Skeletal muscle cell (primary cell): ENCODE measurements around the gene NNAT.
"Not testable (repeated sequence)": the region's sequence is repeated elsewhere in the genome, so short reads cannot be mapped to it uniquely, and the experiment has no call there.

Source experiments
- DNase-seq: peaks from one replicate; pipeline ENCODE4 v3.0.0-alpha.2; 2010; ENCODE audit warnings: low read depth
- H3K4me3 ChIP-seq: 2 replicates; pipeline ENCODE4 v1.5.1; 2011; ENCODE audit warnings: low read depth, mild to moderate bottlenecking, control low read depth, low read length, moderate library complexity

The NNAT gene

DNA sequence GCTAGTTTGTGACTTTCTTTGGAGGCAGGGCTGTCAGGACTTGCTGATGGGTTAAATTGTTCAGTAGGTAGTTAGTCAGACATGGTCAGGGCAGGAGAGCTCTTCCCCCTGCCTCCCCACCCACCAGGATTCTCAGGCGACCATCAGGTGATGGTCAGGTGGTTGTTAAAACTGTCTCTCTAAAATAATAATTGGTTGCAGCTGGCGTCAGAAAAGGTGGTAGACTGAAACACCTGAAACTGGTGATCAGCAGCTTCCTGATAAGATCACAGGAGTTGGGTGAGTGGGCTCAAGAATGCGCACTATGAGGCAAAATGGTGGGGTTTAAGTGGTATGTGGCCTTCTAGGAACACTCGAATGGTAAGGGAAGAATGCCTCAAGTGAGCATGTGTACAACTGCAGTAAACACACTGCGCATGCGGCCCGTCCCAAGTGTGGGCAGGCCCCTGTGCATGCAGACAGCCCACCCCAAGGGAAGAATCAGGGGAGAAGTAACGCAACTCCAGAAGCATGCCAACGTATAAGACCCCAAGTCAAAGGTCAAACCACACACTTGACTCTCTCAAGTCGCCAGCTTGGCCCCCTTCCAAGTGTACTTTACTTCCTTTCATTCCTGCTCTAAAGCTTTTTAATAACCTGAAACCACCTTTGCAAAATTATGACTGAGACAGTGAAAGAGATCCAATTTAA, 14.5 kb downstream of the NNAT start:
- no peak for DNase-seq
- no peak overlapping the region for H3K4me3 ChIP-seq

DNA sequence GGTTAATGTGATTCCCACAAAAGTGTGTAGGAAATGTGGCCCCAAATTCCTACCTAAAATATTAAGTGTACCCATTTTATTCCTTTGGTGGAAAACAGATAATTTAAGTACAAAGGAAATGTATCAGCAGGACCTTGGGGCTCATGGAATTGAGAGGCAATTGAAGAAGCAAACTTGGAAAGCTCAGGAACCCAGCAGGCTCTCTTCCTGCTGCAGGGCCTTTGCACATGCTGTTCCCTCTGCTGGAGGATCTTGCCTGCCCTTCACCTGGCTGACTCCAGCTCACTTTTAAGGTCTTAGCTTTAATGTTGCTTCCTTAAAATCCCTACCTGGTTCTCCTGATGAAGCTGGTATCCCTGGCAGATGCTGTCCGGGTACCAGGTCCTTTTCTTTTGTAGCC, 16.5 kb downstream of the NNAT start:
- no peak for DNase-seq
- H3K4me3 ChIP-seq = no peak overlapping the region

DNA sequence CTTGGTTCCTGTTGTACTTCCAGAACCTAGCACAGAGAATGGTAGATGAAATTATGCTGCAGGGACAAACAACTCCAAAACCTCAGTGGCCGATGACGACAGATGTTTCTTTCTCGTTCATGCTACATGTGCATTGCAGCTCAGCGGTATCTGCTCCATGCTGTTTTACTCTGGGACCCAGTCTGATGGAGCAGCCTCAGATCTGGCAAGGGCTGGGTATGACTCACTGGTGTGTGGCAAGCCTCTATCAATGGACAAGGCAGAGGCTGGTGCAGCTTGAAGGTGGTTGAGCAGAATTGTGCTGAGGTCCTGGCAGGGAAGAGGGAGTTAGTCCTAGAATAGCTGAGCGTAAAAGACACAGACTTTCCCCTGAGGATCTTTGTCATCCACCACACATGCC, 17.0 kb downstream of the NNAT start:
- DNase-seq = no peak
- H3K4me3 ChIP-seq = no peak overlapping the region

DNA sequence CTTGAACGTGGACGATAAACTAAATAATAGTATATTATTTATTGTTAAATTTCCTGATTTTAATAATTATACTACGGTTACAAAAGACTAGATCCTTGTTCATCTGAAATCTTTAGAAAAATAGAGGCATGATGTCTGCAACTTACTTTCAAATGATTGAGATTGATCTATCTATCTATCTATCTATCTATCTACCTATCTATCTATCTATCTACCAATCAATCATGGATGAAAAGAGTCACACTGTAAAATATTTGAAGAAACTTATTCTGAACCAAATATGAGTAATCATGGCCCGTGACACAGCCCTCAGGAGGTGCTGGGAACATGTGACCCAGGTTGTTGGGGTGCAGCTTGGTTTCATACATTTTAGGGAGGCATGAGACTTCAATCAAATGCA, 18.4 kb downstream of the NNAT start:
- no peak for DNase-seq
- H3K4me3 ChIP-seq = no peak overlapping the region

DNA sequence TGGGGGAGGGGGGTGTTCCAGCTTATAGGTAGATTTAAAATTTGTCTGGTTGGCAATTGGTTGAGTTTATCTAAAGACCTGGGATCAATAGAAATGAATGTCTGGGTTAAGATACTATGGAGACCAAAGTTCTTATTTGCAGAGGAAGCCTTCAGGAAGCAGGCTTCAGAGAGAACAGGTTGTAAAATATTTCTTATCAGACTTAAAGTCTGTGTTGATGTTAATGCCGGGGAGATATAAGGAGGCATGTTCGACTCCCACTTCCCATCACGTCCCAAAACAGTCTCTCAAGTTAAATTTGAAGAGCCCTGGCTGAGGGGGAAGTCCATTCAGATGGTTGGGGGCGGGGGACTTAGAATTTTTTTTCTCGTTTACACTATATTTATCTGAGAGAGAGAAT, 19.0 kb downstream of the NNAT start:
- no peak overlapping the region for H3K4me3 ChIP-seq
- no peak for DNase-seq

DNA sequence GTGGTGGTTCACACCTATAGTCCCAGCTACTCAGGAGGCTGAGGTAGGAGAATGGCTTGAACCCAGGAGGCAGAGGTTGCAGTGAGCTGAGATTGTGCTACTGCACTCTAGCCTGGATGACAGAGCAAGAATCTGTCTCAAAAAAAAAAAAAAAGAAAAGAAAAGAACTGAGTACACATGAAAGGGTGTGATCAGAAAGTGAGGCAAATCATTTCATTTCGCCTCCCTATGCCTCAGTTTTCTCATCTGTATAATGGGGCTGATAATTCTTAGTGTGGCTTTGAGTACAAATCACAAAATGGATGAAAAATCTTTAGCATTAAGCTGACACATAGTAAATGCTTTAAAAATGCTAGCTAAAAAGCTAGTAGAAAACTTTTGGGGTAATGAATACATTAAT, 19.8 kb downstream of the NNAT start:
- DNase-seq, H3K4me3 ChIP-seq: not testable (repeated sequence)

DNA sequence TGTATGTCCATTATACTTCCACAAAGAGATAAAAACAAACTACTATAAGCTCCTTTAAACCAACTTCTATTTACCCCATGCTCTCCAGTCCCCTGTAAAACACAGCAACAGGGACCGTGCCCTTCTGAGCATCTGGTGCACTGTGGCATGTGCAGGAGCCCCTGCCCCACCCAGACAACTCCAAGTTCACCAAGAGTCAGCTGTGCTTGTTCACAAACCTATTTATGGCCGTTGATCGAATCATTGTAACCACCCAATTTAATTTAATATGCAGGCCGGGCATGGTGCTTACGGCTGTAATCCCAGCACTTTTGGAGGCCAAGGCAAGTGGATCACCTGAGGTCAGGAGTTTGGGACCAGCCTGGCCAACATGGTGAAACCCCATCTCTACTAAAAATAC, 20.3 kb downstream of the NNAT start:
- no peak overlapping the region for H3K4me3 ChIP-seq
- DNase-seq = no peak

DNA sequence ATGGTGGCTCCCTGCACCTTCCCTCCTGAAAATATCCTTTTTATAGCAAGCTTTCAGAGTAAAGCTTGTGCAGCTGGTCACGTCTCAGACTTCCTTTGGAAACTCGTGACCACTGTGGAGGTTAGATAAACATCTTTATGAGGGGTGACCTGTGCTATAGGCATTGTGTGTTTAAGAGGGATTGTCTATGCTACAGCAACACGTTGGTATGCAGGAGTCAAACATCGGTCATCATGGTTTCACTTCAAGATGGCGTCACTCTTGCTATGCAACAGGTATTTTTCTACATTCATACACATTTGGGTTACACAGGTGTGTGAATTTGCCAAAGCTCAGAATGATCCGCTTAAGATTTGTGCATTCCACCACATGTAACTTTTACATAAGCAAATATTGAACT, 21.2 kb downstream of the NNAT start:
- no peak for DNase-seq
- no peak overlapping the region for H3K4me3 ChIP-seq

DNA sequence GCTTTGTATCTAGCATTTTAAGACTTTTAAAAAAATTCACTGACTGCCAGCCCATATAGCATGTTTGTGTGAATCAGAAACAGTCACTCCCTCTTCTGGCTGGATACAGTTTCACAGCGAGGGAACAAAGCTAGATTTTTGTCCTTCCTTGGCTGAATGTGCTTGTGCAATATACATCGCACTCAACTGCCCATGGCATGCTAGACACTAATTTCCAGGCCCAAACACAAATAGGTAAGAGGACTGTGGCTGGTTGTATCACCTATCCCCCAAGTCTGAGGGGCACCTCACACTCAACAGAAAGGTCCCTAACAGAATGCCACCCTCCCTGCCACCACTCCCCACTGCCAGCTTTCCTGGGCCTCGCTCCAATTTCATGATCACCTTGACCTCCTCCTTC, 22.8 kb downstream of the NNAT start:
- H3K4me3 ChIP-seq = no peak overlapping the region
- DNase-seq = no peak

DNA sequence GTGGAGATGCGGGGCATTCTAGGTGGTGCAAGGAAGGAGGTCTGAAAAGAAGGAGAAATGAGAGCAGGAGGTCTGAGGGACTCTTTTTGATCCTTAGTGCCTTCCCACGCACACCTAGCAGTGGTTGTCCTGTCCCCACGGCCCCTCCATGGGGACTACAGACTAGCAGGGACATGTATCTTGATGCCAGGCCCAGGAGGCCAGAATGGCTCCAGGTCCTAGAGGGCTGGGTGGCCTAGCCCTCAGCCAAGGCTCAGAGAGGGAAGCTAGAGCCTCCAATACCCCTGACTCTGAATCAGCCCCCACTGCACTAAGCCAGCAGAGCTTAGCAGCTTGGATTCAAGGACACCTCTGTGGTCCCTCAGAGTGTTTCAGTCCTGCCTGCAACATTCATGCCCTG, 23.3 kb downstream of the NNAT start:
- no peak overlapping the region for H3K4me3 ChIP-seq
- DNase-seq = no peak

DNA sequence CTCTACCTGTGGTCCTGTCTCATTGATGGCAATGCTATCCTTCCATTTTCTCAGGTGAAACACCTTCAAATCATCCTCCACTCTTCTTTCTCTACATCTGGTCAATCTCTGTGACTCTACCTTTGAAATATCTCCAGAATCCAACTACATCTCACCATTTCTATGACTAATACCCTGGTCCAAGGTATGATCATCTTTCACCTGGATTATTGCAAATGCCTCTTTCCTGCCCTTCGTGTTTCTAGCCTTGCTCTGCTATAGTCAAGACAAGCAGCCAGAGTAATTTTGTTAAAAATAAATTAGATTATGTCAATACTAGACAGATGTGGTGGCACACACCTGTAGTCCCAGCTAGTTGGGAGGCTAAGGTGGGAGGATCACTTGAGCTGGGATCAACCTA, 24.5 kb downstream of the NNAT start:
- DNase-seq = no peak

DNA sequence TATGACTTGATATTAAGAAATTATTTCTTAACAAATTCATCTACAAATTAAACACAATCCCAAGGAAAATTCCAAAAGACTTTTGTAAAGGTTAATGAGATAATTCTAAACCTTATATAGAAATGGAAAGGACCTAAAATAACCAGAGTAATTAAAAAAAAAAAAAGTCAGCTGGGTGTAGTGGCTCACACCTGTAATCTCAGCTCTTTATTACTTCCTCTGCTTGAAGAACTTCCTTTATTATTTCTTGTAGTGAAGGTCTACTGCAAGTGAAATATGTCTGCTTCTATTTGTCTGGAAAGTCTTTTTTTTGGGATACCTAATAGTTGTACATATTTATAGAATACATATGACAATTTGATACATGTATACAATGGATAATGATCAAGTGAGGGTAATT, 26.9 kb downstream of the NNAT start:
- no peak for DNase-seq
- H3K4me3 ChIP-seq = no peak overlapping the region

More for the DNA sequence above, 24.5 kb downstream of the NNAT start:
- H3K4me3 ChIP-seq = no peak overlapping the region

DNA sequence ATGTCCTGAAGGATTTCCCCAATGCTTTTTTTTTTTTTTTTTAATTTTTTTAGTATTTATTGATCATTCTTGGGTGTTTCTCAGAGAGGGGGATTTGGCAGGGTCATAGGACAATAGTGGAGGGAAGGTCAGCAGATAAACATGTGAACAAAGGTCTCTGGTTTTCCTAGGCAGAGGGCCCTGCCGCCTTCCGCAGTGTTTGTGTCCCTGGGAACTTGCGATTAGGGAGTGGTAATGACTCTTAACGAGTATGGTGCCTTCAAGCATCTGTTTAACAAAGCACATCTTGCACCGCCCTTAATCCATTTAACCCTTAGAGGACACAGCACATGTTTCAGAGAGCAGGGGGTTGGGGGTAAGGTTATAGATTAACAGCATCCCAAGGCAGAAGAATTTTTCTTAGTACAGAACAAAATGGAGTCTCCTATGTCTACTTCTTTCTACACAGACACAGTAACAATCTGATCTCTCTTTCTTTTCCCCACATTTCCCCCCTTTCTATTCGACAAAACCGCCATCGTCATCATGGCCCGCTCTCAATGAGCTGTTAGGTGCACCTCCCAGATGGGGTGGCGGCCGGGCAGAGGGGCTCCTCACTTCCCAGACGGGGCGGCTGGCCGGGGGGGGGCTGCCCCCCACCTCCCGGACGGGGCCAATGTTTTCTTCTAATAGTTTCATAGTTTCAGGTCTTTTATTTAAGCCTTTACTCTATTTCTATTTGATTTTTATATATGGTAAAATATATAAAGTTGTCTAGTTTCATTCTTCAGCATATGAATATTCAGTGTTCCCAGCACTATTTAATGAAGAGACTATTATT, 29.3 kb downstream of the NNAT start:
- not testable (repeated sequence) for H3K4me3 ChIP-seq, DNase-seq

DNA sequence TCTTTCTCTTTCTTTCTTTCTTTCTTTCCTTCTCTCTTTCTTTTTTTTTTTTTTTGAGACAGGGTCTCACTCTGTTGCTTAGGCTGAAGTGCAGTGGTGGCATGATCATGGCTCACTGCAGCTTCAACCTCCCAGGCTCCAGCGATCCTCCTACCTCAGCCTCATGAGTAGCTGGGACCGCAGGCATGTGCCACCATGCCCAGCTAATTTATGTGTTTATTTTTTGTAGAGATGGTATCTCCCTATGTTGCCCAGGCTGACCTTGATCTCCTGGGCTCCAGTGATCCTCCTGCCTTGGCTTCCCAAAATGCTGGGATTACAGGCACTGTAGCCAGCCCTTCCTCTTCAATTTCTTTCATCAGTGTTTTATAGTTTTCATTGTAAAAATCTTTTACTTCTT, 30.6 kb downstream of the NNAT start:
- not testable (repeated sequence) for H3K4me3 ChIP-seq, DNase-seq

DNA sequence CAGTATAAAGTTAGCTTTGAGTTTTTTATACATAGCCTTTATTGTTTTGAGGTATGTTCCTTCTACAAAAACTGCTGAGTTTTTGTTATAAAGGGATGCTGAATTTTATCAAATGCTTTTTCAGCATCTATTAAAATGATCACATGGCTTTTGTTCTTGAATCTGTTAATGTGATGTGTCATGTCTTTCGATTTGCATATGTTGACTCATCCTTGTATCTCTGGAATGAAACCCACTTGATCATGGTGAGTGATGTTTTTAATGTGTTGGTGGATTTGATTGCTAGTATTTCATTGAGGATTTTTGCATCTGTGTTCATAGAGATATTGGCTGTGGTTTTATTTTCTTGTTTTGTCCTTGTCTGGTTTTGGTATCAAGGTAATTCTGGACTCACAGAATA, 31.4 kb downstream of the NNAT start:
- H3K4me3 ChIP-seq = no peak overlapping the region
- no peak for DNase-seq

DNA sequence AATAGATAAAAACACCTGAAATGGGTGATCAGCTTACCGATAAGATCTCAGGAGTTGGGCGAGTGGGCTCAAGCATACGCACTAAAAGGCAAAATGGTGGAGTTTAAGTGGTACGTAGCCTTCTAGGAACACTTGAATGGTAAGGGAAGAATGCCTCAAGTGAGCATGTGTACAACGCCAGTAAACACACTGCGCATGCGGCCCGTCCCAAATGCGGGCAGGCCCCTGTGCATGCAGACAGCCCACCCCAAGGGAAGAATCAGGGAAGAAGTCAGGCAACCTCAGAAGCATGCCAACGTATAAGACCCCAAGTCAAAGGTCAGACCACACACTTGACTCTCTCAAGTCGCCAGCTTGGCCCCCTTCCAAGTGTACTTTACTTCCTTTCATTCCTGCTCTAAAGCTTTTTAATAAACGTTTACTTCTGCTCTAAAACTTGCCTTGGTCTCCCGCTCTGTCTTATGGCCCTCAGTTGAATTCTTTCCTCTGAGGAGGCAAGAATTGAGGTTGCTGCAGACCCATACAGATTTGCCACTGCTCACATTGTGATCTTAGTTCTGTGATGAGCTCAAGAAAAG, 33.8 kb downstream of the NNAT start:
- not testable (repeated sequence) for DNase-seq, H3K4me3 ChIP-seq

DNA sequence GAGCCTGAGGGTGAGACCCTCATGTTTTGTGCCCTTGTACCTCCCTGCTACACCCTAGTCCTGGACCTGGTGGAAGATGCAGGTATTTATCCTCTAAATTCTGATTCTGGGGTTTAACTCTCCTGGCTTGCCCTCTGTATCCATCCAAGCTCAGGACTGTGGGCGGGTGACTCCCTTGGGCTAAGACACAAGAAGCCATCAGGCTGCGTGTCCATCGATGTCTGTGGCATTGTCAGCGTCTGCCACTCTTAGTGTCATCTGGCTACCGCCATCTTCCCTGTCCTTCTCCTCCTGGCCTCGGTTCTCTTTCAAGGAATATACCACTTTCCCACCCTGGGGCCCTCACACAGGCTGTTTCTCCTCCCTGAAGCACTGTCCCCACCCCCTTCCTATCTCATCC, 35.5 kb downstream of the NNAT start:
- DNase-seq = no peak
- no peak overlapping the region for H3K4me3 ChIP-seq

DNA sequence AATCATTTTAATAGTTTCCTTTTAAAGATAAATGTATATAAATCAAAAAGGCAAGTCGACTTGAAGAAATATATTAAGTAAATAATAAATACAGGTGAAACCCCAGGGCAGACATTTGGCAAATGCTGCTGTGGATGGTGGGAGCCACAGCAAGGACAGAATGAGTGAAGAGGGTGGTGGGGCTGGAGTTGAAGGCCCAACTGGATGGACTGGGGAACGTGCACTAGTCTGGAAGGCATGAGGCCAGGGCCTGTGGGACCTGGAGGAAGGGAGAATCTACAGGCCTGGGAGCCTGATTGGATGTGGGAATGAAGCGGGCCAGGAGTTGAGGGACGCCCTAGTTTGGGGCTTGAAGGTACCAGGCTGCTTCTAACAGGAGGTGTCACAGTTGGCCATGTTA, 37.3 kb downstream of the NNAT start:
- H3K4me3 ChIP-seq = no peak overlapping the region
- DNase-seq = no peak

DNA sequence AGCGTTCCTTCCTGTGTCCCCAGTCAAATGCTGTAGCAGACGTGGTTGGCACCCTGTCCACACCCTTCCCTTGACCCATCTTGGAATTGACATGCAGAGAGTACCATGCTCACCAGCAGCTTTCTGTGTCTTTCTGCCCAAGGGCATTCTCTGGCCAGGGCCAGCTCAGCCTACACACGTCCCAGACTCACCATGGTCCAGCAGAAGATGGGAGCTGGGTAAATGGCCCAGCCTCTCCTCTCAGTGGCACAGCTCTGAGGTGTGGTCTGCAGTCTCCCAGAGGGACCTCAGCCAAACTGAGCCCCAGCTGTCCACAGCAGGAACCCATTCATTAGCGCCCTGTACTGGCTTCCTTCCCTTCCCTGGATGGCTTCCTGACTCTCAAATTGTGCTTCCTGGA, 37.7 kb downstream of the NNAT start:
- no peak for DNase-seq
- H3K4me3 ChIP-seq = no peak overlapping the region

DNA sequence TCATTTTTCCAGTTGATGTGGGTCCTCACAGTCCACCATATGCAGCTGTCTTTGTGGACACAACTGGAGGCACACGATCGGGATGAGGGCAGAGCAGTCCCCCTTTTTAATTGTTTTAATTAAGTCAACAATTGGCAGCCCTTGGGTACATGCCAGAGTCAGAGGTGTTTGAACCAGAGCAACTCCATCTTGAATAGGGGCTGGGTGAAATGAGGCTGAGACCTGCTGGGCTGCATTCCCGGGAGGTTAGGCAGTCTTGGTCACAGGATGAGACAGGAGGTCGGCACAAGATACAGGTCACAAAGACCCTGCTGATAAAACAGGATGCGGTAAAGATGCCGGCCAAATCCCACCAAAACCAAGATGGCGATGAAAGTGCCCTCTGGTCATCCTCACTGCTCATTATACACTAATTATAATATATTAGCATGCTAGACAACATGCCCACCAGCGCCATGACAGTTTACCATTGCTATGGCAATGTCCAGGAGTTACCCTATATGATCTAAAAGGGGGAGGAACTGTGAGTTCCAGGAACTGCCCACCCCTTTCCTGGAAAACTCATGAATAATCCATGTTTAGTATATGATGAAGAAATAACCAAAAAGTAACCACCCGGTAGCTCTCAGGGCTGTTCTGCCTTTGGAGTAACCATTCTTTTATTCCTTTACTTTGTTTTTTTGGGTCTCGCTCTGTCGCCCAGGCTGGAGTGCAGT, 38.4 kb downstream of the NNAT start:
- no peak overlapping the region for H3K4me3 ChIP-seq
- DNase-seq = no peak
